ENCODE measurements around the gene KCTD5.
"Not testable (repeated sequence)": the region's sequence is repeated elsewhere in the genome, so short reads cannot be mapped to it uniquely, and the experiment has no call there.

KCTD5 gene, protein sequence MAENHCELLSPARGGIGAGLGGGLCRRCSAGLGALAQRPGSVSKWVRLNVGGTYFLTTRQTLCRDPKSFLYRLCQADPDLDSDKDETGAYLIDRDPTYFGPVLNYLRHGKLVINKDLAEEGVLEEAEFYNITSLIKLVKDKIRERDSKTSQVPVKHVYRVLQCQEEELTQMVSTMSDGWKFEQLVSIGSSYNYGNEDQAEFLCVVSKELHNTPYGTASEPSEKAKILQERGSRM

DNA sequence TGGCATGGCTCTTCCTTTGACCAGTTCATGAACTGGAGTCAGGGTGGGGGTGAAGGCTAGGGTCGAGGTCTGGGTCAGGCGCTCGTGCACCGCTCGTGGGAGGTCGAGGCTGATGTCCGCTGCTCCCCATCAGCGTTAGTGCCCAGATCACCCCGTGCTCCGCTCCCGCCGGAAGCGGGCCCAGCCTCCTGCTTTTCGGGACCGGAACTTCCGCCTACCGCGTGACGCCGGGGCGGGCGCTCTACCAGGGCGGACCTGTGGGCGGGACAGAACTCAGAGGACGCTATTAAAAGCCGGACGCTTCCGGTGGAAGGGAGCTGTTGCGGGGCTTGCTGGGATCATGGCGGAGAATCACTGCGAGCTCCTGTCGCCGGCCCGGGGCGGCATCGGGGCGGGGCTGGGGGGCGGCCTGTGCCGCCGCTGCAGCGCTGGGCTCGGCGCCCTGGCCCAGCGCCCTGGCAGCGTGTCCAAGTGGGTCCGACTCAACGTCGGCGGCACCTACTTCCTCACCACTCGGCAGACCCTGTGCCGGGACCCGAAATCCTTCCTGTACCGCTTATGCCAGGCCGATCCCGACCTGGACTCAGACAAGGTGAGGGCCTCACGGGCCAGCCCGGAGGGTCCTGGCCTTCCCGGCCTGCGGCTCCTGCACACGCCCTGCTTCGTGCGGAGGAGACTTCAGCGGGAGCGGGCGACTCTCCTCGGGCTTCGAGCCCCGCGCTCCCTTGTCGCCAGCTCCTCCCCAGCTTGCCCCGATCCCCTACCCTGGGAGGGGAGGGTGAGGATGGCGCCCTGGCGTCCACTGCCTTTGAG, at the start of gene KCTD5:
TSS of gene KCTD5 (plus strand) at position 315 of the 813 bp plus-strand sequence. CDS start at position 341, 26 bp downstream.
- peak; percentile 97 for DNase-seq (ENCODE audit: low spot score)

DNA sequence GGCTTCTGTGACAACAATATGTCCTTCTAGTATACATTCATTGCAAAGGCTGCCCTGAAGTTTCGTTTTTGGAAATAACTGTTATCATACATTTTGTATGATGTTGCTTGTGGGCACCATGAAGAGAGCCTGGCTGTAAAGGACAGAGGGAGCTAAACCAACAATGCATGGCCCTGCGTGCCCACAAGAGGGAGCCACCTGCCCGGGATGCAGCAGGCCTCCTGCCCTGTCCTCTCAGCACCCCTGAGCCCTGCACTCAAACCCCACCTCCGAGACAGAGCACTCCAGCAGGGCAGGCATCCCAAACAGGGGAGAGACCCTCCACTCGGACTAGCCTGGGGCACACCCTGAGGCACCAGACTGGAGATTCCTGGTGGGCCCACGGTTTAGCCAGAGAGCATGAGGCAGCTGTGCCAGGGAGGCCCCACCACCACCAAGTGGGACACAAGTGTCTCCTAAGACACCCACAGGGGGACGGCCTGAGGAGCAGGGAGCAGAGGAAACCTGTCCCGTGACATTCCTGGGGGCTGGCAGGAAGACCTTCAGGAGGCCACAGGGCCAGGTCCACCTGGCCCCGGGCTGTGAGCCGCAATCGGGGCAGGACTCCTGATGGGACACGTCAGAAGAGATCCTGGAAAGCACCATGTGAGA, 43.1 kb upstream of the KCTD5 start:
- not testable (repeated sequence) for DNase-seq (ENCODE audit: low spot score)

DNA sequence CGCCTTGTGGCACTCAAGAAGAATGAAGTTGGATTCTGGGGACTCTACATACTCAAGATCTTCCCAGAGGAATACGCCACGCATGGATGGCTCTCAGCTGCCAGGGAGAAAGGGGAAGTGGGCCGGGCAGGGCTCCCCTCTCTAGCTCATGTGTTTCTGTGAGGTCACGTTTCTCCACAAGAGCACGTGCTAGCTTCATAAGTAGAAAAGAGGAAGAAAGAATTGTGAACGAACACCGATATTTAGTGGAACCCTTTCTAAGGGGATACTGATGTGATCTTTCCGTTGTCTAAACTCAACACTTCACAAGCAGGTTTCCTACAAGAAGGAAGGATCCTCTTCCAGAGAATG, 42.6 kb upstream of the KCTD5 start:
- DNase-seq (ENCODE audit: low spot score), result not testable (repeated sequence)

DNA sequence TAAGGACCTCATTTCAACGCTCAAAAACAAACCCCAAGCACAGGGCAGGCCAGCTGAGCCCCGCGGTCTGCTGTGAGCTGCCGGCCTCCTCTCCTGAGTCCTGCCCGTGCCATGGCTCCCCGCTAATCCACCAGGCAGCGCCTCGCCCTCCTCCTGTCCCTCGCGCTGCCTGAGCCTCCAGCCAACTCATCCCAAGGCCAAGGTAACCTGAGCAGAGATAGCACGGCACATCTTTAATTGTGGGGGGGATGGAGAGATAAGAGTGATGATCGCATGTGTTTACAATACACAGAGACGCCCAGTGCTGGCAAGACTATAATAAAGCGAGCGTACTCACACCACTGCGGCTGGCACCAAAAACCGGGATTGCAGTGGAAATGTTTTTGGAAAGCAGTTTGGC, 39.8 kb upstream of the KCTD5 start:
- not testable (repeated sequence) for DNase-seq (ENCODE audit: low spot score)

DNA sequence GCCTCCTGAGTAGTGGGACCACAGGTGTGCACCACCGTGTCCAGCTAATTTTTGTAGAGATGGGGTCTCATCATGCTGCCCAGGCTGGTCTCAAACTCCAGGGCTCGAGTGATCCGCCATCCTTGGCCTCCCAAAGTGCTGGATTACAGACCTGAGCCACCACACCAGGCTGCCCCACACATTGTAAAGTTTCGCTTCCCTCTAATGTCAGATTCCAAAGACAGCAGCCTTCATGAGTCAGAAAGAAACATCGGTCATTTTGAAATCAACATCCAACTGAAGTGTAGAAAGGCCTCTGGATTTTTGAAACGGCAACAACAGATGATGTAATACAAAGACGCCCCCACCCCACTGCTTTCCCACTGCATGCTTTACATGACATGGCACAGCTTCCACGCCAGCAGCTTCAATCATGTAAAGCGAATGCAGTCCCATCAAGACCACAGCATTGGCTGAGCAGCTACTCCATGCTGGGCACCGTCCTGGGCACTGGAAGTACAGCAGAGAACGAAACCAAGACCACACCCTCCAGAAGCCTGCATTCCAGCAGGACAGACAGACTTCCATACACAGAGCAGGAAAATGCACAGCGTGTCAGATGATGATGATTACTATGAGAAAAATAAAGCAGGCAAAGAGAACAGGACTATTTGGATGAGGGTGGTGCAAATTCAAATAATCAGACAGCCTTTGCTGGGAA, 37.4 kb upstream of the KCTD5 start:
- not testable (repeated sequence) for DNase-seq (ENCODE audit: low spot score)

DNA sequence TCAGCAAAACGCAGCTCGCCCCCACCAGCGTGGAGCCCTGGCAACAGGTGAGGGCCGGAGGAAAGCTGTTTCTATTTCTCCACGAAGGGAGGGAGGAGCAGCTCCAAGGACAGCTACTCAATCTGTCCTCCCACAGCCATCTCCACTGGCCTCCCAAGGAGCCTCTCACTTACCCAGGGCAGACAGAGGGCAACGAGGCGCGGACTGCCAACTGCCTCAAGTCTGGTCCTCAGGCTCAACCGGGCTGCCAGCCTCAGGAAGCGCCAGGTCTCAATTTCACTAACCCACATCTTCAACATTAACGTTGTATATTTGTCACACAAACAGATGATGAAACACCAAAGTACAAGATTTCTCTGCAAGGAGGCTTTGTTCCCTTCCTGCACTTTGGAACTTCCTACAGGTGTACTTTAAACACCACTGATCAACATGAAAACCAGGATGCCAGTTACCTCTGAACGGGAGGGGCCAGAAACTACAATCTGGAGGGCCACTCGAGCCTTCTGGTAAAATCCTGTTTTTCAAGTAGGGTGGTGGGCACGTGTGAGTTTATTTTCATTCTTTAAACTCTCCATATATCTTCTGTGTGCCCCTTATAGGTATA, 31.0 kb upstream of the KCTD5 start:
- not testable (repeated sequence) for DNase-seq (ENCODE audit: low spot score)

DNA sequence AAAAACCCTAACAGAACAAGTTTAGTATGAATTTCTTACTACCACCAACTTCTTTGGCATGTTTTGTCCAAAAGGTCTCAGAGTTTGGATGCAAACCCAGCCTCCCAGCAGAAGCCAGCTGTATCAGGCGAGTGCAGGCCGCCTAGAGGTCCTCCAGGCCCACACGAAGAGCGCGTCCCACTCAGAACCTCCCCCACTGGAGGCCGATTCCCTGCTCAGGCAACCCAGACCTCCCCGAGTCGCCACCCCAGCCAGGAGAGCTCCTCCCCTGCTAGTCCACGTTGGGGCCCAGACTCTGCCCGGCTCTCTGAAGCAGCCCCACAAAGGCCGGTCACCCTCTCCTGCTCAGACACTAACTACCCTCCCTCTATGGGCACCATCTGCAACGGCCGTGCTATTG, 28.4 kb upstream of the KCTD5 start:
- DNase-seq (ENCODE audit: low spot score), result not testable (repeated sequence)

DNA sequence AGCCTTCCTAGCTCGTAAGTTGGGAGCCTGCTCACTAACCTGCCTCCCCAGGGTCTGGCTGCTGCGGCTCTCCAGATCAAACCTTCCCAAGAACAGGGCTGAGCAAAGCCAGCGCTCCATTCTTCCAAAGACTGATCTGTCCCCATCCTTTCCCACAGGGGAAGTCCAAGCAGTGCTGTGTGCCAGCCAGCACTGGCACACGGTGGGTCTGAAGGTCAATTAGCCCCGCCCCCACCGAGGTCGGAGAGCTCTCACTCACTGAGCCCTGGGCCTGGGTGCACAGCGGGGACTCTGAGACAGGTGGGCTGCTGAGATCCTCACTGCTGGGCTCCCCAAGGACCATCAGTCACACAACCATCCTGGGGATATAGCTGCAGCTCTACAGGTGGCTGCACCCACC, 27.4 kb upstream of the KCTD5 start:
- DNase-seq (ENCODE audit: low spot score), result not testable (repeated sequence)

DNA sequence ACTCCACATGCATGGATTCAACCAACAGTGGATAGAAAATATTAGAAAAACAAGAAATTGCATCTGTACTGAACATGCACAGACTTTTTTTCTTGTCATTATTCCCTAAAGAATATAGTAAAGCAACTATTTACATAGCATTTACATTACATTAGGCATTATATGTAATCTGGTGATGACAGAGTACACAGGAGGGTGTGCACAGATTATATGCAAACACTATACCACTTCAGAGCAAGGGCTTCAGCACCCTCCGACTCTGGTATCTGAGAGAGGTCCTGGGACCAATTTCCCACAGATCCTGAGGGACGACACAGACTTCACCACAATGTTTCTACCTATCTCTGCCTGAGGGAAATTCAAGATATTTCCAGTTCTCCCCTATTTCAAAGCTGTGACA, 25.3 kb upstream of the KCTD5 start:
- no peak for DNase-seq (ENCODE audit: low spot score)

DNA sequence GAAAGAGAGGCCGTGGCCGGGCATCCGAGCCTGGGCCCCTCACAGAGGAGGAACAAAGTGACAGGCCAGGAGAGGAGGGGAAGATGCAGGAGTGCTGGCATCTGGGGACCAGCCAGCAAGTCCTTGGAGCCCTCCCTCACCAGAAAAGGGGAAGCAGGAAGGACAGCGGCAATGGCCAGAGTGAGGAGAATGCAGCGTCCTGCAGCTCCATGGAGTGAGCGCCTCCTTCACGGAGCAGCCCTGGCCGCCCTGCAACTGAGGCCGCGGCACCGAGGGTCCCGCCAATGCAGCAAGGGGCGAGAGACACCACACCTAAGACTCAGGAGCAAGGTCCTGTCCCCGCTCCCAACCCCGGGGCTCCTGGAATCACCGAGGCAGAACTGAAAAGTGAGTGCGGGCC, 24.5 kb upstream of the KCTD5 start:
- DNase-seq (ENCODE audit: low spot score), result not testable (repeated sequence)

DNA sequence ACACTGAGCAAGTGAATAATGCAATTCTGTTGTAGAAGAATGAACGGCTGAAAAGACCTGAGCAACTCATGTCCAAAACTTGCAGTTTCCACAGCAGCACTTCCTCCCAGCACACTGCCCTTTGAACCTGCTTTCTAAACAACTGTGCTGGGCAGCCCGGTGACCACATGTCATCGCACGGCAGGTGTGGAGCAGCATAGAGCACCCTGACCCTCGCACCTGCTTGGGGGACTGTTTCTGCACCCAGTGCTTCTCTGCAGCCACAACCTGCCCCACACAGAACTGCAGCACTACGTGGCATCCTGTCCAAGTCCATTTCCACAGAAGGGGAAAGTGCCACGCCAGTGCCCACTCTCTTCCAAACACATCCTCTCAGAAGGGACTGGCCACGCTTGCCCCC, 22.8 kb upstream of the KCTD5 start:
- DNase-seq (ENCODE audit: low spot score), result not testable (repeated sequence)

DNA sequence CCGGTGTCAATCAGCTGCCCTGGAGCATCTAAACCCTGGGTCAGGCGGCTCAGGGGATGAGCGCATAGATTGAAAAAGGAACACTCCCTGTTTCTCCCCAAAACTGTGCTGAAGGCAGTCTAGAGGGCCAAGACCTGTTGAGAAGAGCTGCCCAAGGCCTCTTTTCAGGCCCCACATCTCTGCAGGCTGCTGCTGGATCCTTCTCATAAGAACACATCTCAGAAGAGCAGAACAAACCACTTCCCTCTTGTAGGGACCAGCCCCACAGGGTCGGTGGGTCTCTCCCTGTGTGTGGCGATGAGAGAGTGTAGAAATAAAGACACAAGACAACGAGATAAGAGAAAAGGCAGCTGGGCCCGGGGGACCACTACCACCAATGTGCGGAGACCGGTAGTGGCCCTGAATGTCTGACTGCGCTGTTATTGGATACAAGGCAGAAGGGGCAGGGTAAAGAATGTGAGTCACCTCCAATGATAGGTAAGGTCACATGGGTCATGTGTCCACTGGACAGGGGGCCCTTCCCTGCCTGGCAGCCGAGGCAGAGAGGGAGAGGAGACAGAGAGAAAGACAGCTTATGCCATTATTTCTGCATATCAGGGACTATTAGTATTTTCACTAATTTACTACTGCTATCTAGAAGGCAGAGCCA, 22.2 kb upstream of the KCTD5 start:
- DNase-seq (ENCODE audit: low spot score), result not testable (repeated sequence)

DNA sequence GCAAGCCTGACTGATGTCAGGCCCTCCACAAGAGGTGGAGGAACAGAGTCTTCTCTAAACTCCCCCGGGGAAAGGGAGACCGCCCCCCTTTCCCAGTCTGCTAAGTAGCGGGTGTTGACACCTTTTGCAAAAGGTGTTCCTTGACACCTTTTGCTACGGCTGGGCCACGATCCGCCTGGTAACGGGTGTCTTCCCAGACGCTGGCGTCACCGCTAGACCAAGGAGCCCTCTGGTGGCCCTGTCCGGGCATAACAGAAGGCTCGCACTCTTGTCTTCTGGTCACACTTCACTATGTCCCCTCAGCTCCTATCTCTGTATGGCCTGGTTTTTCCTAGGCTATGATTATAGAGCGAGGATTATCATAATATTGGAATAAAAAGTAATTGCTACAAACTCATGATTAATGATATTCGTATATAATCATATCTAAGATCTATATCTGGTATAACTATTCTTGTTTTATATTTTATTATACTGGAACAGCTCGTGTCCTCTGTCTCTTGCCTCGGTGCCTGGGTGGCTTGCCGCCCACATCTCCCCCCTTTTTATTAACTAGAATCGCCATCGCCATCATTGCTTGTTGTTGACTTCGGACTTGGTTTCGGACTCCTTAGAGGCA, 21.5 kb upstream of the KCTD5 start:
- DNase-seq (ENCODE audit: low spot score), result peak; percentile 27

DNA sequence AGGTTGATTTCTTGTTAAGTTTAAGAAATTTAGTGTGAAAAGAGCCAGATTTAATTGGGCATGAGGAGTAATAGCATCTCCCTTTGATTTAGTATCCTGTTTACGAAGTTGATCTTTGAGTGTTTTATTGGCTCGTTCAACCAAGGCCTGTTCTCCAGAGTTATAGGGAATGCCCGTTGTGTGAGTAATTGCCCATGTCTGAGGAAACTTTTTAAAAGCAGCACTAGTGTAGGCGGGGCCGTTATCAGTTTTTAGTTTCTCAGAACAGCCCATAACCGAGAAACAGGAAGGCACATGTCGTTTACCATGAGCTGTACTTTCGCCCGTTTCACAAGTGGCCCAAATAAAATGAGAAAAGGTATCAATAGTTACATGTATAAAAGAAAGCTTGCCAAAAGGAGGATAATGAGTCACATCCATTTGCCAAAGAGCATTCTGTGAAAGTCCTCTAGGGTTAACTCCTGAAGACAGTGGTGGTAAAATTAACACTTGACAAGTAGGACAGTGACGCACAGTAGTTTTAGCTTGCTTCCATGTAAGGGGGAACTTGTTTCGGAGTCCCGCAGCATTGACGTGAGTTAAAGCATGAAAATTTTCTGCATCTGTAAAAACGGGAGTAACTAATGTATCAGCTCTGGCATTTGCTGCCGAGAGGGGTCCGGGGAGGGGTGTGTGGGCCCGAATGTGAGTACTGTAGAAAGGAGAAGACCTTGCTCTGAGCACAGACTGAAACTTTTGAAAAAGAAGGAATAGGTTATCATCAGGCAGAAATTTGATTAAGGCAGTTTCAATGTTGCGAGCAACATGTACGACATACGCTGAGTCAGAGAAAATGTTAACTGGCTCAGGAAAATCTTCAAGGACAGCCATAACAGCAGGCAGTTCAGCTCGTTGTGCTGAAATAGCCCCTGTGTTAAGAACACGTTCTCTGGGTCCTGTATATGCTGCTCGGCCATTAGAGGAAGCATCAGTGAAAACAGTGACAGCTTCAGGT, 18.5 kb upstream of the KCTD5 start:
- DNase-seq (ENCODE audit: low spot score), result peak; percentile 26

DNA sequence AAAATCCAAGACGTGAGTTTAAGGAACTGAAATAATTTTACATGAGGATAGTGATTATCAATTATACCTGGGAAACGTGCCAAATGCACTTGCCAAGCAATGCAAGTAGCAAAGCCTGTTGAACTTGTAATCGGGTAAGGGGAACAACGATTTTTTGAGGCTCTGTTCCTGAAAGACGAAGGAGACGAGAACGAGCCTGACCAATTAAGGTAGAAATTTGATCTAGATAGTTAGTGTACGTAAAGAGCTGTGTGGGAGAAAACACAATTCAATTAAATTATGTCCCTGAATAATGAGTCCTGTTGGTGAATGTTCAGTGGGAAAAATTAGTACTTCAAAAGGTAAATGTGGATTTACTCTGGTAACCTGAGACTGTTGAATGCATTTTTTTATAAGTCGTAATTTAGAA, 17.7 kb upstream of the KCTD5 start:
- DNase-seq (ENCODE audit: low spot score), result no peak

DNA sequence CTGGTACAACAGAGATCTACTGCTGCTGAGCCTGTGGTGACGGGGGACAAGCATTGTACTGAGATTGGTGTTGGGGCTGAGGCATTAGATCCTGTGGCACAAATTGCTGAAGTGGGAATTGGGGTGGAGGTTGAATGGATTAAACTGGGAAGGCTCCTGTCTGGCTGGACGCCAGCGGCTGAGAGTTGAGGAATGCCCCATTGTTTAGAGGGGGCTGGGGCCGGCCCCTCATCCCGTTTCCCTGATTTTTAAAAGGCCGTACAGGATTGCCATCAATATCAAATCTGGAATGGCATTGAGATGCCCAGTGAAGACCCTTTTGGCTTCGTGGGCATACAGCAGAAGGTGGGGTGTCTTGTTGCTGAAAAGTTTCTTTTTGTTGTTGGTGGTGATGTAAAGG, 15.7 kb upstream of the KCTD5 start:
- DNase-seq (ENCODE audit: low spot score), result not testable (repeated sequence)

DNA sequence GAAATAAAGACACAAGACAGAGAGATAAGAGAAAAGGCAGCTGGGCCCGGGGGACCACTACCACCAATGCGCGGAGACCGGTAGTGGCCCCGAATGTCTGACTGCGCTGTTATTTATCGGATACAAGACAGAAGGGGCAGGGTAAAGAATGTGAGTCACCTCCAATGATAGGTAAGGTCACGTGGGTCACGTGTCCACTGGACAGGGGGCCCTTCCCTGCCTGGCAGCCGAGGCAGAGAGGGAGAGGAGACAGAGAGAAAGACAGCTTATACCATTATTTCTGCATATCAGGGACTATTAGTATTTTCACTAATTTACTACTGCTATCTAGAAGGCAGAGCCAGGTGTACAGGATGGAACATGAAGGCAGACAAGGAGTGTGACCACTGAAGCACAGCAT, 12.7 kb upstream of the KCTD5 start:
- not testable (repeated sequence) for DNase-seq (ENCODE audit: low spot score)

DNA sequence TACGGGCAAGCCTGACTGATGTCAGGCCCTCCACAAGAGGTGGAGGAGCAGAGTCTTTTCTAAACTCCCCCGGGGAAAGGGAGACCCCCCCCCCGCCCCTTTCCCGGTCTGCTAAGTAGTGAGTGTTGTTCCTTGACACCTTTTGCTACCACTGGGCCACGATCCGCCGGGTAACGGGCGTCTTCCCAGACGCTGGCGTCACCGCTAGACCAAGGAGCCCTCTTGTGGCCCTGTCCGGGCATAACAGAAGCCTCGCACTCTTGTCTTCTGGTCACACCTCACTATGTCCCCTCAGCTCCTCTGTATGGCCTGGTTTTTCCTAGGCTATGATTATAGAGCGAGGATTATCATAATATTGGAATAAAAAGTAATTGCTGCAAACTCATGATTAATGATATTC, 12.3 kb upstream of the KCTD5 start:
- DNase-seq (ENCODE audit: low spot score), result peak; percentile 66

DNA sequence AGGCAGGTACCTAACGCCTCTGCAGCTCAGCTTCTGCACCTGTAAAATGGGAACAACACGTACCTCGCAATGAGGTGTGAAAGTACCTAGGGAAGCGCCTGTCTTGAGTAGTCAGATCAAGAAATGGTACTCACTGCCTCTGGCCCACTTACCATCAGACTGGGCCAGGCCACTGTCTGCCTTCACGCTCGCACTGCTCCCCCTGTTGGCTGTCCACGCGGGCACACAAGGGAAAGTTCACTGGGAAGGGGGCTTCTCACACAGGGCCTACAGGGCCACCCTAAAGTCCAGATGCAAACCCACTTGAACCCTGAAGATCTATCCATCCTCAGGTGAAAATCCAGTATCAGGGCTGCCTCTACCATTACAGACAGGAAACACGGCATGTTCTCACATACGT, 11.1 kb upstream of the KCTD5 start:
- DNase-seq (ENCODE audit: low spot score), result not testable (repeated sequence)

DNA sequence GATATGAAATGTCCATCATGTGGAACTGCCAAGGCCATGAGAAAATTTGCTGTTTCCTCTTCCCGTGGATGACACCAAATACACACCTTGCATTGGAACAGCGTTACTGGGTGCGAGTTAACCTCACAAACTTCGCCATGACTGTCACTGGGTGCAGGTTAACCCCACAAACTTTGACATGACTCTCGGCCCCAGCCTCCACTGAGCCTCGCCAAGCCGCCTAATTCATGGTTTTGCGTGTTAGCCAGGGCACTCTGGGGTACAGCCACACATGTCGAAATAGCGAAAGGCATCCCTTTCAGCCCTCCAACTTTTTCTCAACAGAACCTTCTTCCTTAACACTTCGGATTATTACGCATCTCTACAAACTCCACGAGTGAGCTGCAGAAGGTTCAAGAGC, 10.6 kb upstream of the KCTD5 start:
- no peak for DNase-seq (ENCODE audit: low spot score)
